ENCODE results near the gene CDK18. TPM values are rescaled to one million over a fixed set of nuclear protein-coding genes. Genes with fewer than 3 reads are reported as not detected.
A peak's percentile ranks its signal among the peaks of the same experiment; 100 is the strongest.

CDK18 gene
- total and polyA plus RNA-seq, 2 of the 8 experiments (the other 6 are each of a cell fraction or from before 2014, with no cell fraction given): 31.2 to 44.0 TPM

- Histone ChIP-seq H3K9ac (replicated peaks in 1 of 4; ENCODE audit: extremely low read depth in 1 of 4, low read depth in 3 of 4, low read length in 3 of 4) (no peak overlapping the region), H3K18ac (ENCODE audit: extremely low read depth, low read length) (peak overlapping the region; percentile 48; the same call in 1 of the 2 replicates), H3K9me3 (ENCODE audit: insufficient read depth in 2 of 2, low read depth in 1 of 2, low read length in 1 of 2) (no peaks in the 10 kb centered on the region), H2BK20ac (ENCODE audit: low read length) (no peak overlapping the region), H4K20me1 (replicated peaks in 1 of 2; ENCODE audit: control insufficient read depth in 1 of 2, insufficient read depth in 2 of 2, low read length in 2 of 2) (peaks cover 5 to 22% of the 10 kb centered on the region in 2 experiments), H3K79me1 (ENCODE audit: low read depth, low read length) (peaks cover 17% of the 10 kb centered on the region), H3K36me3 (ENCODE audit: control insufficient read depth in 2 of 4, insufficient read depth in 4 of 4, low read length in 3 of 4) (no peaks in the 10 kb centered on the region), H2BK15ac (ENCODE audit: low read length) (no peak overlapping the region; the same call in 1 of the 2 replicates), H4K91ac (replicated peaks; ENCODE audit: insufficient read length, low read length) (no peak overlapping the region), H2BK12ac (ENCODE audit: low read depth, low read length) (no peak overlapping the region), H2BK5ac (ENCODE audit: low read depth, low read length) (peak overlapping the region; percentile 75; the same call in 1 of the 2 replicates), H3K56ac (replicated peaks; ENCODE audit: insufficient read length, low read depth, low read length) (no peak overlapping the region), H3K79me2 (ENCODE audit: control insufficient read depth in 1 of 2, insufficient read depth in 2 of 2, low read length in 2 of 2) (peaks cover 0 to 39% of the 10 kb centered on the region in 2 experiments; a peak in 3 of 4 replicates), H3K14ac (ENCODE audit: insufficient read length) (no peak overlapping the region), H3K27ac (ENCODE audit: low read depth, low read length) (no peak overlapping the region), H3K23me2 (ENCODE audit: low read depth, low read length) (peaks cover 9% of the 10 kb centered on the region; the same call in 1 of the 2 replicates), H2BK120ac (replicated peaks; ENCODE audit: low read depth, low read length) (no peak overlapping the region), H3K4me3 (ENCODE audit: extremely low read depth in 1 of 4, insufficient read depth in 2 of 4, low read depth in 3 of 4, low read length in 4 of 4) (0 out of 8 replicates have a peak overlapping the region, but pooled peaks of 1 of the 4 experiments have one; percentile 87), H3K4me1 (replicated peaks in 1 of 4; ENCODE audit: control insufficient read depth in 3 of 4, insufficient read depth in 4 of 4, low read length in 3 of 4) (peaks cover 0 to 17% (median 11%) of the 10 kb centered on the region in 4 experiments; a peak in 6 of 7 replicates), H3K23ac (ENCODE audit: insufficient read length) (no peak overlapping the region), H2AFZ (ENCODE audit: low read length) (no peak overlapping the region), H3K27me3 (replicated peaks in 1 of 4; ENCODE audit: control insufficient read depth in 3 of 4, extremely low read depth in 1 of 4, insufficient read depth in 3 of 4, low read length in 3 of 4) (no peaks in the 10 kb centered on the region), H4K8ac (ENCODE audit: extremely low read depth, insufficient read depth, low read length) (no peak overlapping the region), H4K5ac (ENCODE audit: insufficient read length, low read depth, low read length) (no peak overlapping the region), H3K4ac (replicated peaks; ENCODE audit: insufficient read length, low read depth, low read length) (no peak overlapping the region), H2AK5ac (ENCODE audit: low read depth, low read length) (peak overlapping the region; percentile 93; the same call in 1 of the 2 replicates), H3K4me2 (ENCODE audit: insufficient read depth in 1 of 2, low read depth in 2 of 2, low read length in 2 of 2) (peak overlapping the region; percentile 67 to 93; a peak in 3 of 4 replicates)
- 93% methylated on average over 17 of the region's 17 CpGs; no CpG with 5 or more reads in 1 of the 2 experiments for WGBS, 2 experiments (ENCODE audit: extremely low coverage in 1 of 2, insufficient coverage in 1 of 2, insufficient read length in 1 of 2, insufficient replicate concordance in 2 of 2, low coverage in 1 of 2, low lambda C conversion rate in 2 of 2, missing lambda C conversion rate in 1 of 2)
- CTCF ChIA-PET (ENCODE audit: partially characterized antibody): interaction anchor here (0.9 to 47.3 kb wide), 7 partner anchors 7 to 171 kb away, joined by 3 to 1626 read pairs (median 4); partner anchors contain the start of gene CDK18
- FAIRE-seq (no peak), DNase-seq (ENCODE audit: low read depth in 1 of 2, low spot score in 2 of 2) (no peak)
- POLR2A ChIA-PET (ENCODE audit: partially characterized antibody): interaction anchor here (1.0 to 4.8 kb wide), 8 partner anchors 9 to 85 kb away, joined by 3 to 22 read pairs (median 9); partner anchors contain the start of gene BLACAT1
- peak; percentile 78; the same call in 1 of the 2 replicates for TF ChIP-seq KDM1A (IDR thresholded peaks at IDR 0.05; ENCODE audit: borderline replicate concordance, low read length)
- no peak for TF ChIP-seq JUN (IDR thresholded peaks at IDR 0.05; ENCODE audit: low read depth, low read length)
These were observed 2.1 kb downstream of the CDK18 start for GRCh38 chr1:205506409-205507200.
